ENCODE data around the gene NDNF.
A peak's percentile ranks its signal among the peaks of the same experiment; 100 is the strongest.

The NDNF gene, protein sequence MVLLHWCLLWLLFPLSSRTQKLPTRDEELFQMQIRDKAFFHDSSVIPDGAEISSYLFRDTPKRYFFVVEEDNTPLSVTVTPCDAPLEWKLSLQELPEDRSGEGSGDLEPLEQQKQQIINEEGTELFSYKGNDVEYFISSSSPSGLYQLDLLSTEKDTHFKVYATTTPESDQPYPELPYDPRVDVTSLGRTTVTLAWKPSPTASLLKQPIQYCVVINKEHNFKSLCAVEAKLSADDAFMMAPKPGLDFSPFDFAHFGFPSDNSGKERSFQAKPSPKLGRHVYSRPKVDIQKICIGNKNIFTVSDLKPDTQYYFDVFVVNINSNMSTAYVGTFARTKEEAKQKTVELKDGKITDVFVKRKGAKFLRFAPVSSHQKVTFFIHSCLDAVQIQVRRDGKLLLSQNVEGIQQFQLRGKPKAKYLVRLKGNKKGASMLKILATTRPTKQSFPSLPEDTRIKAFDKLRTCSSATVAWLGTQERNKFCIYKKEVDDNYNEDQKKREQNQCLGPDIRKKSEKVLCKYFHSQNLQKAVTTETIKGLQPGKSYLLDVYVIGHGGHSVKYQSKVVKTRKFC

DNA sequence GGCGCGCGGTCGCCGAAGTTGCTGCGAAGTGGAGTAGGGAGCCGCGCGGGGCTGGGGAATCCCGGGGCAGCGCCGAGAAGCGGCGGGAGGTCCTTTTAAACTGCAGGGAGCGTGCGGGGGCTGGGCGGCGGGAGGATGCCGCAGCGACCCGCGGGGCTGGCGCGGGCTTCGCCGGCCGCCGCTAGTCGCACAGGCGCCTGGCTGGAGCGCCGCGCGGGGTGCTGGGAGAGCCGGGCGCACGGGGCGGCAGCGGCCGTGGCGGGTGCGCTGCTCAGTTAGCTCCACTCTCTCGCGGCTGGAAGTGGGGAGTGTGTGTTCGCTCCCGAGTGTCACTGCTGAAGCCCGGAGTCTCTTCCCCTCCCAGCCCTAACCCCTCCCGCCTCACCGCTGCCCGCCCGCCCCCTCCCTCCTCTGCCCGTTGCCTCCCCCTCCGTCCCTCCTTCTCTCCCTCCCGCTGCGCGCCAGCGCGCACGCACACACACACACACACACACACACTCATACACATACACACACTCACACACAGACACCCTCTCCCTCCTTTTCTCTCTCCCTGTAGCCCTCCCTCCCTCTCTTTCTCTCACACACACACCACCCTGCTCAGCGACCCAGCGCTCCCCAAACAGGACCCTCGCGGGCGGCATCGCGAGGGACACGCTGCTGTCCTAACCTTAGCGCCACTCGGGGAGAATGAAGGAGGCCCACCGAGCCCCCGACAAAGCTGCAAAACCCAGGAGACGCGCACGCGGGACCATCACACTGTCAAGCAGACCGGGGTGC, at the start of gene NDNF:
Gene NDNF (minus strand): TSS at position 312 of the 780 bp plus-strand sequence. CDS start 26,698 bp downstream, outside the sequence.
- Mint-ChIP-seq H3K27me3 (peaks cover 61% of the 10 kb centered on the region), H3K9me3 (no peaks in the 10 kb centered on the region), H3K36me3 (no peaks in the 10 kb centered on the region), H3K4me3 (peak within 1 kb of the TSS; percentile 78), H3K4me1 (peaks cover 31% of the 10 kb centered on the region), H3K27ac (peak within 1 kb of the TSS; percentile 29)
- CTCF ChIA-PET: interaction anchor here (0.5 kb wide), 1 partner anchor 104 kb away, joined by 3 read pairs; no protein-coding TSS in a partner anchor
- peak; percentile 62 for DNase-seq

DNA sequence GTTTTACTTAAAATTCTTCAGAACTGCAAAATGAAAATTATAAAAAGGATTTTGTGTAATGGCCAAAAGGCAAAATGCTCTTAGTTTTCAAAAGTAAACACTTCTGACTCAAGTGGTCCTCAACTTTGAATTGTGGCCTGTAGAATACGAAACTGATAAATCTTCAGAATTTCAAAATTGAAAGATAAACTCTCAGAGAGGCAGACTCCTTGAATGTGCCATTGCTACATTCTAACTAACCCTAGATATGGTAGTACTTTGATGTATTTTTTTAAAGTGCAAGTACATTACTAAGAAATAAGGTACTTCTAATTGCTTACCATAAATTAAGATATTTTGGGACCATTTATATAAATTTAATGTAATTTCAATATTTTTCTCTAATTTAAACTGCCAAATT, 47.4 kb upstream of the NDNF start:
- Mint-ChIP-seq H3K4me1 (peaks cover 20% of the 10 kb centered on the region), H3K27ac (no peak overlapping the region), H3K4me3 (no peak overlapping the region), H3K36me3 (peaks cover 1% of the 10 kb centered on the region), H3K9me3 (peaks cover 2% of the 10 kb centered on the region), H3K27me3 (peaks cover 3% of the 10 kb centered on the region)
- no peak for DNase-seq
- CTCF ChIA-PET: interaction anchor here (1.3 kb wide), 1 partner anchor 10 kb away, joined by 4 read pairs; no protein-coding TSS in a partner anchor

DNA sequence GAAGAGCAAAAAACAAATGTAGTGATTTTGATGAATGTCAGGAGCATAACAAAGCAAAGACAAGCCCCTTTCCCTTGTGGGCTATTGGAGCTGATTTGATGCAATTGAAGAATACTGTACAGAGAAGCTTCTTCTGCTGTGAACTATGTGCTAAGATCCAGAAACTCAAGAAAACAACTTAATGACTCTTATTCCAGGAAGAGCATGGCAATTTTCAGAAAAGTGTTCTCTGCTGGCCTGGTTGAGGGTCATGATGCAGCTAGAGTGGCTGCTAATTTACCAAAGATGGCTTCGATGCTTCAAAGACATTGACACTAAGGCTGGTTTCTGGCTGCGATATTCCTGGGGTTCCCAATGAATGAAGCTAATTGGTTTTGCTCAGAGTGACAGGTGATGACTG, 46.0 kb upstream of the NDNF start:
- H3K27me3 Mint-ChIP-seq: no peaks in the 10 kb centered on the region
- H3K4me3 Mint-ChIP-seq: no peak overlapping the region
- CTCF ChIA-PET: interaction anchor here (2.2 kb wide), 1 partner anchor 74 kb away, joined by 6 read pairs; no protein-coding TSS in a partner anchor

DNA sequence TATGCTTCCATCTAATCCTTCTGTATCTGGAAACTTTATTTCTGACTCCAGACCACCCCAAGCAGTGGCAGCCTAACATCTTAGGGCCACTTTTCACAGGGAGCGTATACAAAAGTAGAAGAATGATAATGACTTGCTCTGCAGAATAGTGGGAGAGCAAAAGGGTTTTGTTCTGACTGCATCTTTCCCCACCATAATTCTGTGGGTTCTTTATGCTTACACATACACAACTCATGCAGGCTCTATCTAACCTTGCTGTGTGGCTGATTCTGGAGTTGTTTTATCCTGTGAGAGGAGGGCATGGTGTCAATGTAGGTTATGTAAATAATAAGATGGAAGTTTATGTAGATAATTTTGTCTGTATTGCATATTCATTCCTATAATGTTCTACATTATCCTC, 42.4 kb upstream of the NDNF start:
- Mint-ChIP-seq H3K36me3 (no peaks in the 10 kb centered on the region), H3K27ac (no peak overlapping the region), H3K27me3 (peaks cover 5% of the 10 kb centered on the region), H3K4me1 (peaks cover 31% of the 10 kb centered on the region), H3K4me3 (no peak overlapping the region), H3K9me3 (no peaks in the 10 kb centered on the region)
- DNase-seq: no peak
- CTCF ChIA-PET: no interaction called here

More for the DNA sequence above, 46.0 kb upstream of the NDNF start:
- Mint-ChIP-seq H3K36me3 (peaks cover 1% of the 10 kb centered on the region), H3K27ac (no peak overlapping the region), H3K4me1 (peaks cover 29% of the 10 kb centered on the region), H3K9me3 (peaks cover 2% of the 10 kb centered on the region)
- DNase-seq: no peak

DNA sequence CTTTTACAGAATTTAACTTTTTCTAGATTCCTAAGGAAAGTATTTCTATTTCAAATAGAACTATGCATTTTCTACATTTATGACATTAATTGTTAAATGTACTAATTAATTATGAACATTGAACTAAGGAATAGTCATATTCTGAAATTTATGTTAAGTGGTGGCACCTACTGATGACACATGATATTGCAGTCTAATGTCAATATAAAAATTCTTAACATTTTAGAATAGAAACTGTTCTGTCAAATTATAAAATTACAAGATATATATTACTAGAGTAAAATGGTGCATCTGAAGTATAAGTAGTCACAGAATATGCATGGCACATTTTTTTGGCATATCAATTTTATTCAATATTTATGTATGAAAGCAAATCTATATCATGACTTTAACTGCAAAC, 40.2 kb upstream of the NDNF start:
- CTCF ChIA-PET: interaction anchor here (0.8 kb wide), 1 partner anchor 10 kb away, joined by 4 read pairs; no protein-coding TSS in a partner anchor
- Mint-ChIP-seq H3K36me3 (no peaks in the 10 kb centered on the region), H3K27me3 (peaks cover 5% of the 10 kb centered on the region), H3K4me1 (peaks cover 23% of the 10 kb centered on the region), H3K9me3 (no peaks in the 10 kb centered on the region), H3K27ac (no peak overlapping the region), H3K4me3 (no peak overlapping the region)
- DNase-seq: no peak

DNA sequence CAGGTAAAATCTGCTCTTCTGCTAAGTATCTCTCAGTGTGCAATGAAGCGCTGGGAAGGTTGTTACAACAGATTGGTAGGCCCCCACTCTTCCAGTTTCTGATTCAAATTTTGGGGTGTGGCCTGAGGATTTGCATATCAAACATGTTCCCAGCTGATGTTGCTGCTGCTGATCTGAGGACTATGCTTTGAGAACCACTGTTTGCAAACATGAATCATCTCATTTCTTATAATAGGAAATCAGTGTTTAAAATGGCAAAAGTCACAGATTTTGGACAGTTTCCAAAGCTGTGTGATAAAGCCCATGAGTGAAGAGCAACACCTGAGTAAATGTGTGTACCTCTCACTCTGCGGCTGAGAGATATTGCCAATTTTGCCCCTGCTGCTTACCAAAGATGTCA, 36.2 kb upstream of the NDNF start:
- DNase-seq: no peak
- Mint-ChIP-seq H3K27ac (no peak overlapping the region), H3K4me3 (no peak overlapping the region), H3K27me3 (peaks cover 12% of the 10 kb centered on the region), H3K36me3 (no peaks in the 10 kb centered on the region), H3K9me3 (no peaks in the 10 kb centered on the region), H3K4me1 (peaks cover 12% of the 10 kb centered on the region)
- CTCF ChIA-PET: no interaction called here

DNA sequence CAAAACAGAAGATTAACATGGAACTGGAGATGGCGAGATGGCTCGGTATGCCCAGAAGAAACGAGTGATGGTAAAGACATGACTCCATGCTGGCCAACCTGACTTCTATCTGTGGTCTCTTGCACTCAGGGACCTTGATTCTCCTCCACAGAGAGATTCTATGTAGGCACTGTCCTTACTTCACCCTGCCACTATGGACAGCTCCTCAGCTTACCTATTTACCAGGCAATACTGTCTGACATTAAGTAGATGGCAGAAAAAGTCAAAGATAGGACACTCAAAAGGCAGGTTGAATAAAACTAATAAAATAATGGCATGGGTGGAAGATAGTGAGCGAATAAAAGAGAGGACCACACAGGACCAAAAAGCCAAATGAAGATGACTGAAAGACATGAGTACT, 35.2 kb upstream of the NDNF start:
- Mint-ChIP-seq H3K27ac (no peak overlapping the region), H3K9me3 (no peaks in the 10 kb centered on the region), H3K36me3 (no peaks in the 10 kb centered on the region), H3K4me3 (no peak overlapping the region), H3K4me1 (peaks cover 10% of the 10 kb centered on the region), H3K27me3 (peaks cover 12% of the 10 kb centered on the region)
- CTCF ChIA-PET: no interaction called here
- no peak for DNase-seq

DNA sequence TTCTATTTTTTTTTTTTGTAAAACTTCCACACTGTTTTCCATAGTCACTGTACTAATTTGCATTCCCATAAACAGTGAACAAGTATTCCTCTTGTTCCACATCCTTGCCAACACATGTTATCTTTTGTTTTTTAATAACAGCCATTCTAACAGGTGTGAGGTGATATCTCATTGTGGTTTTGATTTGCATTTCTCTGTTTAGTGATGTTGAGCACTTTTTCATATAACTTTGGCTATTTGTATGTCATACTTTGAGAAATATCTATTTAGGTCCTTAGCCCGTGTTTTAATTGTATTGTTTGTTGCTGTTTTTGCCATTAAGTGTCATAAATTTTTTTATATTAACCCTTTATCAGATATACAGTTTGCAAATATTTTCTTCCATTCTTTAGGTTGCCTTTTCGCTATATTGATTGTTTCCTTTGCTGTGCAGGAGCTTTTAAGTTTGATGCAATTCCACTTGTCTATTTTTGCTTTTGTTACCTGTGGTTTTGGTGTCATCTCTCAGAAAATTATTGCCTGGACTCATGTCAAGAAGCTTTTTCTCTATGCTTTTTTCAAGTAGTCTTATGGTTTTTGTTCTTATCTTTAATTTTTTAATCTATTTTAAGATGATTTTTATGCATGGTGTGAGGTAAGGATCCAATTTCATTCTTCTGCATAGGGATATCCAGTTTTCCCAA, 27.9 kb upstream of the NDNF start:
- Mint-ChIP-seq H3K36me3 (no peaks in the 10 kb centered on the region), H3K9me3 (no peaks in the 10 kb centered on the region), H3K4me1 (no peaks in the 10 kb centered on the region), H3K27me3 (no peaks in the 10 kb centered on the region), H3K27ac (no peak overlapping the region), H3K4me3 (no peak overlapping the region)
- no peak for DNase-seq
- CTCF ChIA-PET: interaction anchor here (1.2 kb wide), 1 partner anchor 32 kb away, joined by 4 read pairs; no protein-coding TSS in a partner anchor

DNA sequence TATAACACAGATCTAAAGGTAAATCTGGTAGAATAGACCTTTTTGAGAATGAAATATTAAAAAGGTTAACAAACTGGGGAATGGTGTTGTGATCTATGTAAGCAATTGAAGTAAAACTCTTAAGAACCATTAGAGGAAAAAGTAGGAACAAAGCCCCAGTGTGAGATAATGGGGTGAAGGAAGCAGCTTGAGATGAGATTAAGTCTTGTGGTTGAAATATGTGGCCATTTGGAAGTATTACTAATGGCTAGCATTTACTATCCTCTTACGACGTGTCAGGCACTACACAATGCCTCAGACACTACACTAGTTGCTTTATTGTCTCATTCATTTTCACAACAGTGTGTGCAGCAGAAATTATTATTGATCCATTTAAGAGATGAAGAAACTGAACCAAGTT, 25.9 kb upstream of the NDNF start:
- DNase-seq: no peak
- Mint-ChIP-seq H3K27ac (no peak overlapping the region), H3K4me3 (no peak overlapping the region), H3K36me3 (no peaks in the 10 kb centered on the region), H3K27me3 (no peaks in the 10 kb centered on the region), H3K9me3 (no peaks in the 10 kb centered on the region), H3K4me1 (no peaks in the 10 kb centered on the region)
- CTCF ChIA-PET: interaction anchor here (0.6 to 1.4 kb wide), 2 partner anchors 248 to 943 kb away, joined by 3 read pairs; no protein-coding TSS in a partner anchor

DNA sequence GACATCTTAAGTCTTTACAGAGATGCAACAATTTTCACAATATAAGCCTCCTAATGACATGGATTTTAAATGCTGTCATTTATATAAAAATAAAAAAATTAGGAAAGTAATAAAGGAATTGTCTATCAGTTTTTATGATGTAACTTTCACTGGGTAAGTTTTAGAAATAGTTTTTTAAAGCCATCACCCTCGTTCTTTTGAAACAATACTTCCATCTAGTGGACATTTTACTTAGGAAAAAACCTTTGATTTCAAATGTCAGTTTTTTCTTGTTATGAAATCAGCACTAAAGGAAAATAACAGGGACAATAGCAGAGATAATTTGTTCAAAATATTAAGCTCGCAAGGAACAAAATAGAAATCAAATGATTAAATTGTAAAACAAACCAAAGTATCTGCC, 24.3 kb upstream of the NDNF start:
- Mint-ChIP-seq H3K4me3 (no peak overlapping the region), H3K36me3 (no peaks in the 10 kb centered on the region), H3K4me1 (no peaks in the 10 kb centered on the region), H3K27ac (no peak overlapping the region), H3K27me3 (no peaks in the 10 kb centered on the region), H3K9me3 (no peaks in the 10 kb centered on the region)
- CTCF ChIA-PET: no interaction called here
- DNase-seq: no peak

DNA sequence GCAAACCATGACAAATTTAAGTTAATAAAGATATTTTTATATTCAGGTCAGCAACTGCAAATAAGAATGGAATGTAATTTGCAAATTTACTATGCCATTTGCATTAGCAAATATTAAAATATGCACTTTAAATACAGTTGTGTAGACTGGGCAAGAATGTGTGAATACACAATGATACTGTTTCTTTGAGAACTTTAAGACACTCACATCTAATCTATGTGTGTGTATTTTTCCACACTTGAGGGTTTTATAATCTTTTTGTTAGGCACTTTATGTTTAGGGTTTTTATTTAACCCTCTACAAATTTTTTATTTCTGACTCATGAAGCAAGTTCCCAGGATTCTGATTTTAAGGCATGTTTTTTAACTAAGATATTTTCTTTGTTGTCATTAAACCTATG, 23.9 kb upstream of the NDNF start:
- Mint-ChIP-seq H3K4me3 (no peak overlapping the region), H3K9me3 (no peaks in the 10 kb centered on the region), H3K27me3 (no peaks in the 10 kb centered on the region), H3K27ac (no peak overlapping the region), H3K36me3 (no peaks in the 10 kb centered on the region), H3K4me1 (no peaks in the 10 kb centered on the region)
- CTCF ChIA-PET: no interaction called here
- no peak for DNase-seq

DNA sequence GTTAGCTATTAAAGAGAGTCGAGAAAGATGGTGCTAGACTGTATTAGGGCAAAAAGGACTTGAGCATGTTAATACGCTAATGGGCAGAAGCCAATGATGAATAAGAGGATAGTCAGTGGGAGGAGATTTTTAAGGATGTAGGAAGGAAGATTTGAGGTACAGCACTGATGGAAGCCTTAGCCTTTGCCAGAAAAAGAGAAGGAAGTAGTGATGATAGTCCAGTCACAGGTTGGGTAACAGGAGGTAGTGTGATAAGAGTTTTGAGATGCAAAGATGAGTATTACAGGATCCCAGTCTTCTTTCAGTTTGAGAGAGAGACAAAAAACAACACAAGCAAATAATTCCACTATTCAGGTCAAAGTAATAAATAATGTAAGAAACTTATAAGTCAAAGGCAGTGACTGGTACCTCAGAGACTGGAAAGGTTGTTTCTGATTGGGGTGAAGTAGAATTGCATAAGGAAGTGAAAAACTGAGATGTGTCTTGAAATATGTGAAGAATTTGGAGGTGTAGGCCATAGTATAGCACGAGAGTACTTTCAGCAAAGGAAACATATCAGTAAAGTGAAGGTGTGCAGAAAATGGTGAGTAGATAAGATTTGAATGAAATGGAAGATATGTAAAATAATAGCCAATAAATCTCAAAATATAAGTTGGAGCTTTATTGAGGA, 22.1 kb upstream of the NDNF start:
- no peaks in the 10 kb centered on the region for H3K9me3 Mint-ChIP-seq
- no peaks in the 10 kb centered on the region for H3K4me1 Mint-ChIP-seq
- no peak overlapping the region for H3K4me3 Mint-ChIP-seq
- CTCF ChIA-PET: no interaction called here
- H3K27me3 Mint-ChIP-seq: no peaks in the 10 kb centered on the region
- no peak for DNase-seq
- no peak overlapping the region for H3K27ac Mint-ChIP-seq
- no peaks in the 10 kb centered on the region for H3K36me3 Mint-ChIP-seq

DNA sequence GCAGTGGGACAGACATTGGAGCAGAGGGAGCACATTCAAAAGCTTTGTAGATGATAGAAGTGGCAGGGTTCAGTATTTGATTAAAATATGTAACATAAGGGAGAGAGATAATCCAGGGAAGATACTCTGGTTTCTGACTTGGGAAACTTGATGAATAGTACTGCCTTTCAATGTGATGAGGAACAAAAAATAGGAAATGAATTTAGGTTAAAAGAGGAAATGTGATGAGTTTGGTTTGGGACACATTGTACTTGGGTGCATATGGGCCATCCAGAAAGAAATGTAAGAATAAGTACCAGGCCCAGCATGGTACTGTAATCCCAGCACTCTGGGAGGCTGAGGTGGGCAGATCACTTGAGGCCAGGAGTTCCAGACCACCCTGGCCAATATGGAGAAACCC, 20.9 kb upstream of the NDNF start:
- CTCF ChIA-PET: no interaction called here

More for the DNA sequence above, 20.9 kb upstream of the NDNF start:
- Mint-ChIP-seq H3K4me3 (no peak overlapping the region), H3K4me1 (no peaks in the 10 kb centered on the region), H3K36me3 (no peaks in the 10 kb centered on the region), H3K9me3 (no peaks in the 10 kb centered on the region), H3K27ac (no peak overlapping the region), H3K27me3 (no peaks in the 10 kb centered on the region)
- no peak for DNase-seq

Measured in activated naive CD4-positive, alpha-beta T cell treated with anti-CD3 and anti-CD28 coated beads, Interleukin-2, amount 10 ng/mL, durations not matched to agents 7 days and 5 days (primary cell).